Cardiac muscle cell (in vitro differentiated cells and primary cell): Measurements from ENCODE around the gene CALR. TPM values are rescaled to one million over a fixed set of nuclear protein-coding genes. Genes with fewer than 3 reads are reported as not detected.
"Not testable (repeated sequence)": the region's sequence is repeated elsewhere in the genome, so short reads cannot be mapped to it uniquely, and the experiment has no call there.

ENCODE experiments used
- DNase-seq, 2 donors: peaks; one replicate each; pipeline versions ENCODE4 v3.0.0 to v3.0.0-alpha.2; 2010 to 2017; ENCODE audit warnings: low read depth in 1 of 2, low spot score in 1 of 2
- H3K27ac ChIP-seq: fragments of 200-600 bp; sonication (generic); 2 replicates; pipeline ENCODE4 v1.5.1; 2016
- H3K27me3 ChIP-seq: fragments of 200-600 bp; sonication (generic); 2 replicates; pipeline ENCODE4 v1.6.0; 2016; ENCODE audit warnings: control low read depth
- H3K36me3 ChIP-seq: fragments of 200-600 bp; sonication (generic); 2 replicates; pipeline ENCODE4 v1.5.1; 2016; ENCODE audit warnings: control low read depth
- H3K4me1 ChIP-seq: fragments of 200-600 bp; sonication (generic); 2 replicates; pipeline ENCODE4 v1.8.1; 2017; ENCODE audit warnings: low read depth, mild to moderate bottlenecking, mixed run types
- H3K4me3 ChIP-seq: fragments of 200-600 bp; sonication (generic); 2 replicates; pipeline ENCODE4 v1.5.1; 2016; ENCODE audit warnings: mild to moderate bottlenecking
- H3K9me3 ChIP-seq: fragments of 200-600 bp; sonication (generic); 2 replicates; pipeline ENCODE4 v1.5.1; 2017; ENCODE audit warnings: low read depth, mild to moderate bottlenecking, control low read depth
- polyA plus RNA-seq: library from polyadenylated mRNA; unstranded; fragments of >200 nt; fragmentation: Nextera tagmentation; extraction: Ambion mirVana; gene quantifications from 2 replicates; pipeline ENCODE4 v1.2.1, GENCODE V29; 2016
- total RNA-seq: library from RNA; depleted of rRNA; stranded (reverse); fragments of >200 nt; gene quantifications from 2 replicates; pipeline ENCODE4 v1.2.3, GENCODE V29; 2016
- TF ChIP-seq, protein P1 (sequence below): IDR thresholded peaks from 2 replicates; pipeline ENCODE4 v1.5.1; 2012; ENCODE audit warnings: low read depth, mild to moderate bottlenecking, low read length

The CALR gene
- 615 and 1,390 TPM in 2 replicates for total RNA-seq
- 338 and 856 TPM in 2 replicates for polyA plus RNA-seq

DNA sequence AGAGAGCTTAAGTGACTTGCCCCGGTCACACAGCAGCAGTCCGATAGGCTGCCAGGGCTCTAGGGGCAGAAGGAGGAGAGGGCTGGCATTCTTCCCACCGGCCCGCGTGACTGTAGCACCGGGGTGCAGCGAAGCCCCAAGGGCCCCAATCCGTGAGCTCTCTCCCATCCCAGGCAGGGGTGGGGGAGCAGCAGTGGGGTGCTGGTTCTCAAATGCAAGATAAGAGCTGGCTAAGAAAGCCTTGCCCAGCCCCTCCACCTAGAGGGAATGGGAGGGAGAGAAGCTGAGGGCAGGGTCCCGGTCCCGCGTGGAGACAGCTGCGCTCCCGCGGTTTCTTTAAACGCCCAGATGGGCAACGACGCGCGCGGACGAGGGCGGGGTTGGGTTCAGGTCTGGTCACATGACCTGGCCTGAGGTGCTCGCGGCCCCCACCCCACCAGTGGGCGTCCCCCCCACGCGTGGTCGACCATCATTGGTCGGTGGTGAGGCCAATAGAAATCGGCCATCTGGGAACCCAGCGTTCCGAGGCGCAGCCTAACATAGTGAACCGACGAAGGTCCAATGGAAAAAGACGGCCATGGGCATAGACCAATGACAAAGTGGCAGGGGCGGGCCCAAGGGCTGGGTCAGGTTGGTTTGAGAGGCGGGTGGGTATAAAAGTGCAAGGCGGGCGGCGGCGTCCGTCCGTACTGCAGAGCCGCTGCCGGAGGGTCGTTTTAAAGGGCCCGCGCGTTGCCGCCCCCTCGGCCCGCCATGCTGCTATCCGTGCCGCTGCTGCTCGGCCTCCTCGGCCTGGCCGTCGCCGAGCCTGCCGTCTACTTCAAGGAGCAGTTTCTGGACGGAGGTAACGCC, at the start of gene CALR:
TSS of gene CALR (plus strand) at position 683 of the 852 bp plus-strand sequence. CDS start at position 754, 71 bp downstream.
- no peaks in the 10 kb centered on the region for H3K27me3 ChIP-seq
- peak; percentile 100 for DNase-seq
- peaks cover 12% of the 10 kb centered on the region for H3K4me1 ChIP-seq
- no peaks in the 10 kb centered on the region for H3K9me3 ChIP-seq
- H3K36me3 ChIP-seq, result peaks cover 26% of the 10 kb centered on the region
- peak within 1 kb of the TSS; percentile 90 for H3K4me3 ChIP-seq
- TF ChIP-seq, protein P1, sequence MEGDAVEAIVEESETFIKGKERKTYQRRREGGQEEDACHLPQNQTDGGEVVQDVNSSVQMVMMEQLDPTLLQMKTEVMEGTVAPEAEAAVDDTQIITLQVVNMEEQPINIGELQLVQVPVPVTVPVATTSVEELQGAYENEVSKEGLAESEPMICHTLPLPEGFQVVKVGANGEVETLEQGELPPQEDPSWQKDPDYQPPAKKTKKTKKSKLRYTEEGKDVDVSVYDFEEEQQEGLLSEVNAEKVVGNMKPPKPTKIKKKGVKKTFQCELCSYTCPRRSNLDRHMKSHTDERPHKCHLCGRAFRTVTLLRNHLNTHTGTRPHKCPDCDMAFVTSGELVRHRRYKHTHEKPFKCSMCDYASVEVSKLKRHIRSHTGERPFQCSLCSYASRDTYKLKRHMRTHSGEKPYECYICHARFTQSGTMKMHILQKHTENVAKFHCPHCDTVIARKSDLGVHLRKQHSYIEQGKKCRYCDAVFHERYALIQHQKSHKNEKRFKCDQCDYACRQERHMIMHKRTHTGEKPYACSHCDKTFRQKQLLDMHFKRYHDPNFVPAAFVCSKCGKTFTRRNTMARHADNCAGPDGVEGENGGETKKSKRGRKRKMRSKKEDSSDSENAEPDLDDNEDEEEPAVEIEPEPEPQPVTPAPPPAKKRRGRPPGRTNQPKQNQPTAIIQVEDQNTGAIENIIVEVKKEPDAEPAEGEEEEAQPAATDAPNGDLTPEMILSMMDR, result peak; percentile 2
- peak within 1 kb of the TSS; percentile 94 for H3K27ac ChIP-seq

DNA sequence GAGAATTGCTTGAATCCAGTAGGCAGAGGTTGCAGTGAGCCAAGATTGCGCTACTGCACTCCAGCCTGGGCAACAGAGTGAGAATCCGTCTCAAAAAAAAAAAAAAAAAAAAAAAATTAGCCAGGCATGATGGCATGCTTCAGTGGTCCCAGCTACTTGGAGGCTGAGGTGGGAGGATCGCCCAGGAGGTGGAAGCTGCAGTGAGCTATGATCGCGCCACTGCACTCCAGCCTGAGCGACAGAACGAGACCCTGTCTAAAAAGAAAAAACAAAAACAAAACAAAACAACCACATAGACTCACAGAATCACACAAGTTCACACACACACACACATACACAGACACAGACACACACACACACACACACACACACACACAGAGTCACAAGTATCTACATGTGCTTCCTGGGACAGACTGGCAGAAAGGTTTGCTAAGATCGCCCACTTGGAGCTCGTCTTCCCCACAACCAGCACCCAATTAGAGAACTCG, 48.1 kb upstream of the CALR start:
- not testable (repeated sequence) for H3K27me3 ChIP-seq, H3K4me1 ChIP-seq, H3K36me3 ChIP-seq, DNase-seq, H3K9me3 ChIP-seq
- H3K27ac ChIP-seq, result peak overlapping the region; percentile 73
- H3K4me3 ChIP-seq, result peak overlapping the region; percentile 17

DNA sequence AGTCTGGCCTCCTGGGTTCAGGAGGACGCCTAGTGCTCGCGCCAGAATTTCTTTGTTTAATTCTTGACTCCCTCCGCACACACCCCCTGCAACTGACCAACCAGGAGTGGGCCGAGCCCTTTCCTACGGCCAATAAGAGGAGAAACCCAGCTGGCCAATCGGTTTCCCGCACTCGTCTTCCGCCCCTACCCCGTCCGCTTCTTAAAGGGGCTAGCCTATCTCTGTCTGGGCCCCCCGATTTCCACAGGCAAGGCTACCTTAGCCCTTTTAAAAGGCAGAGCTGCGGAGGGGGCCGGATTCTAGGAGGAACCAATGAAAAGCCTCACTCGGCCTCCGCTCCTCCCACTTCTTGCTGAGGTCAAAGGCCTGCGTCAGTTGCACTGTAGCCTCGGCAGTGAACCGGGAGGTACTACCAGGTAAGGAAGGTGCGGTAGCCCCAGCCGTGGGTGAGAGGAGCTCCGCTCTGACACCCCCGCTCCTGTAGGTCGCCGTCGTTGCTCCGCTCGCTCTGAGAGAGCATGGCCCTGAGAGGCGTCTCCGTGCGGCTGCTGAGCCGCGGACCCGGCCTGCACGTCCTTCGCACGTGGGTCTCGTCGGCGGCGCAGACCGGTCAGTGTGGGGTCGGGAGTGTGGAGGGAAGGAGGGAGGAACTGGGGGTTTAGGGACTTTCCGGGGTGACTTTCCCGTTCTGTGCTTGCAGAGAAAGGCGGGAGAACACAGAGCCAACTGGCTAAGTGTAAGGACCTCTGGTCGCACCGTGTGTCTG, 47.4 kb upstream of the CALR start, which contains the start of gene GCDH:
TSS of gene GCDH (plus strand) at position 374 of the 766 bp plus-strand sequence. CDS start at position 519, 145 bp downstream.
- Histone ChIP-seq H3K9me3 (no peaks in the 10 kb centered on the region), H3K27ac (peak within 1 kb of the TSS; percentile 73), H3K4me1 (no peaks in the 10 kb centered on the region), H3K27me3 (no peaks in the 10 kb centered on the region), H3K36me3 (no peaks in the 10 kb centered on the region), H3K4me3 (peak within 1 kb of the TSS; percentile 57)
- TF ChIP-seq, protein P1, result no peak
- DNase-seq, result peak; percentile 99 to 100

DNA sequence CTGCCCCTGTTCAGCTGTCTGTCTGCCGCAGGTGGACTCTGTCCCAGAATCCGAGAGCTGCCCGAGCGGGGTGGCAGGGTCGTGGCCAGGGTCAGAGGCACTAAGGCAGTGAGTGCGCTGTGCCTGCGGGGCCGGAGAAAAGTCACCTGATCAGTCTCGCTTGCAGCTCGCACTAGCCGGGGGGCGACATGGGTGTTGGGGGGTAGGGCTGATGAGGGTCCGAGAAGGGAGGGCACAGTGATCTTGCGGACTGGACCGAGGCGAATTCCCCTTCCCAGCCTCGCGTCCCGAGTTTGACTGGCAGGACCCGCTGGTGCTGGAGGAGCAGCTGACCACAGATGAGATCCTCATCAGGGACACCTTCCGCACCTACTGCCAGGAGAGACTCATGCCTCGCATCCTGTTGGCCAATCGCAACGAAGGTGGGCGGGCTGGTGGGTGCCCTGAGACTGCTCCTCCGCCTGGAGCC, 46.8 kb upstream of the CALR start:
- Histone ChIP-seq H3K4me1 (no peaks in the 10 kb centered on the region), H3K27ac (no peak overlapping the region), H3K9me3 (no peaks in the 10 kb centered on the region), H3K4me3 (peak overlapping the region; percentile 57), H3K36me3 (no peaks in the 10 kb centered on the region), H3K27me3 (no peaks in the 10 kb centered on the region)
- DNase-seq, result no peak
- TF ChIP-seq, protein P1, result no peak

DNA sequence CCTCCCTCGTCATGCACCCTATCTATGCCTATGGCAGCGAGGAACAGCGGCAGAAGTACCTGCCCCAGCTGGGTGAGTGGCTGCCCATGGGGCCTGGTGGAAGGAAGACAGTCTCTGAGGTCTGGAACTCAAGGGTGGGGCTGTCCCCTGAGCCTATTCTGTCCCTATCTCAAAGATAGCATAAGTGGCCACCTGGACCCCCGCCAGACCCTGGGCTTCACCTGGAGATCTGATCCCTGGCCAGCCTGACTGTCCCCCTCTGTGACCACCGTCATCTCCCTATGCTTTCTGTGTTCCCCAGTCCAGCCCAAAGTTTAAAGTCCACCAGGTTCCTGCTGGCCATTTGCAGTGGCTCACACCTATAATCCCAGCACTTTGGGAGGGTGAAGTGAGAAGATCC, 44.8 kb upstream of the CALR start:
- Histone ChIP-seq H3K4me3 (no peak overlapping the region), H3K36me3 (no peaks in the 10 kb centered on the region), H3K27me3 (no peaks in the 10 kb centered on the region), H3K27ac (no peak overlapping the region), H3K4me1 (no peaks in the 10 kb centered on the region), H3K9me3 (no peaks in the 10 kb centered on the region)
- DNase-seq, result no peak
- TF ChIP-seq, protein P1, result no peak
